ENCODE results near the gene ARFGAP1.

- TF ChIP-seq, protein P1, sequence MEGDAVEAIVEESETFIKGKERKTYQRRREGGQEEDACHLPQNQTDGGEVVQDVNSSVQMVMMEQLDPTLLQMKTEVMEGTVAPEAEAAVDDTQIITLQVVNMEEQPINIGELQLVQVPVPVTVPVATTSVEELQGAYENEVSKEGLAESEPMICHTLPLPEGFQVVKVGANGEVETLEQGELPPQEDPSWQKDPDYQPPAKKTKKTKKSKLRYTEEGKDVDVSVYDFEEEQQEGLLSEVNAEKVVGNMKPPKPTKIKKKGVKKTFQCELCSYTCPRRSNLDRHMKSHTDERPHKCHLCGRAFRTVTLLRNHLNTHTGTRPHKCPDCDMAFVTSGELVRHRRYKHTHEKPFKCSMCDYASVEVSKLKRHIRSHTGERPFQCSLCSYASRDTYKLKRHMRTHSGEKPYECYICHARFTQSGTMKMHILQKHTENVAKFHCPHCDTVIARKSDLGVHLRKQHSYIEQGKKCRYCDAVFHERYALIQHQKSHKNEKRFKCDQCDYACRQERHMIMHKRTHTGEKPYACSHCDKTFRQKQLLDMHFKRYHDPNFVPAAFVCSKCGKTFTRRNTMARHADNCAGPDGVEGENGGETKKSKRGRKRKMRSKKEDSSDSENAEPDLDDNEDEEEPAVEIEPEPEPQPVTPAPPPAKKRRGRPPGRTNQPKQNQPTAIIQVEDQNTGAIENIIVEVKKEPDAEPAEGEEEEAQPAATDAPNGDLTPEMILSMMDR (IDR thresholded peaks at IDR 0.05): no peak
- TF ChIP-seq JUNB (IDR thresholded peaks at IDR 0.05) (no peak), EP300 (IDR thresholded peaks at IDR 0.05) (no peak), CHD2 (IDR thresholded peaks at IDR 0.05; ENCODE audit: low read length, partially characterized antibody) (no peak)
- TF ChIP-seq, protein P2, sequence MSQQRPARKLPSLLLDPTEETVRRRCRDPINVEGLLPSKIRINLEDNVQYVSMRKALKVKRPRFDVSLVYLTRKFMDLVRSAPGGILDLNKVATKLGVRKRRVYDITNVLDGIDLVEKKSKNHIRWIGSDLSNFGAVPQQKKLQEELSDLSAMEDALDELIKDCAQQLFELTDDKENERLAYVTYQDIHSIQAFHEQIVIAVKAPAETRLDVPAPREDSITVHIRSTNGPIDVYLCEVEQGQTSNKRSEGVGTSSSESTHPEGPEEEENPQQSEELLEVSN (IDR thresholded peaks at IDR 0.05; ENCODE audit: borderline replicate concordance, low read depth): no peak
These were observed 55.5 kb downstream of the ARFGAP1 start for GRCh38 chr20:63328026-63328700.
